Neuronal stem cell (in vitro differentiated cells): ENCODE data around the gene KCTD6.

Experiments used
- DNase-seq: peaks from one replicate; pipeline ENCODE4 v3.0.0-alpha.2; 2013; ENCODE audit warnings: low spot score
- H2AFZ ChIP-seq: one replicate; pipeline ENCODE4 v1.6.1; 2013; ENCODE audit warnings: mild to moderate bottlenecking, low read length, inconsistent platforms
- H2AK5ac ChIP-seq: 2 replicates; pipeline ENCODE4 v1.6.1; 2013; ENCODE audit warnings: low read depth, mild to moderate bottlenecking, inconsistent platforms, low read length, moderate library complexity, mixed read lengths
- H2BK120ac ChIP-seq: 2 replicates; pipeline ENCODE4 v1.6.1; 2013; ENCODE audit warnings: low read depth, mild to moderate bottlenecking, inconsistent platforms, low read length, moderate library complexity, mixed read lengths
- H2BK12ac ChIP-seq: one replicate; pipeline ENCODE4 v1.6.1; 2013; ENCODE audit warnings: low read length, inconsistent platforms
- H2BK15ac ChIP-seq: 2 replicates; pipeline ENCODE4 v1.6.1; 2013; ENCODE audit warnings: mild to moderate bottlenecking, low read length, inconsistent platforms, mixed read lengths
- H2BK5ac ChIP-seq: one replicate; pipeline ENCODE4 v1.6.1; 2013; ENCODE audit warnings: inconsistent platforms, mild to moderate bottlenecking, low read length, moderate library complexity
- H3K14ac ChIP-seq: one replicate; pipeline ENCODE4 v1.6.1; 2013; ENCODE audit warnings: low read length, inconsistent platforms
- H3K18ac ChIP-seq: 2 replicates; pipeline ENCODE4 v1.6.1; 2013; ENCODE audit warnings: low read length, inconsistent platforms
- H3K23ac ChIP-seq: 2 replicates; pipeline ENCODE4 v1.6.1; 2013; ENCODE audit warnings: low read depth, mild to moderate bottlenecking, mixed read lengths, low read length, inconsistent platforms; ENCODE audit not compliant: poor library complexity
- H3K27ac ChIP-seq: replicated peaks from 3 replicates; pipeline ENCODE4 v1.5.1; 2013; ENCODE audit warnings: low read length, inconsistent platforms
- H3K27me3 ChIP-seq, 3 experiments: 2 replicates each; pipeline ENCODE4 v1.6.1; 2013; ENCODE audit warnings: low read length in 3 of 3, mild to moderate bottlenecking in 2 of 3, inconsistent platforms in 1 of 3, low read depth in 1 of 3, mixed read lengths in 1 of 3, moderate library complexity in 1 of 3; ENCODE audit not compliant: control insufficient read depth in 3 of 3, insufficient read depth in 3 of 3
- H3K36me3 ChIP-seq, 2 donors: replicated peaks in 1 of 2; 2 replicates each; pipeline ENCODE4 v1.6.1; 2013; ENCODE audit warnings: low read length in 2 of 2; ENCODE audit not compliant: control insufficient read depth in 2 of 2, insufficient read depth in 2 of 2
- H3K4ac ChIP-seq: 2 replicates; pipeline ENCODE4 v1.6.1; 2013; ENCODE audit warnings: inconsistent platforms, mild to moderate bottlenecking, low read length, moderate library complexity
- H3K4me1 ChIP-seq, 2 donors: 1 replicate in 1 of 2; 2 replicates in 1 of 2; pipeline ENCODE4 v1.6.1; 2013; ENCODE audit warnings: low read length in 2 of 2, low read depth in 1 of 2; ENCODE audit not compliant: control insufficient read depth in 2 of 2, insufficient read depth in 1 of 2
- H3K4me2 ChIP-seq: one replicate; pipeline ENCODE4 v1.6.1; 2013; ENCODE audit warnings: mild to moderate bottlenecking, low read length, inconsistent platforms; ENCODE audit not compliant: insufficient read depth, poor library complexity, severe bottlenecking
- H3K4me3 ChIP-seq, 2 donors: 2 replicates each; pipeline ENCODE4 v1.5.1; 2013; ENCODE audit warnings: low read length in 2 of 2, mild to moderate bottlenecking in 2 of 2, inconsistent platforms in 1 of 2, moderate library complexity in 1 of 2
- H3K79me1 ChIP-seq: one replicate; pipeline ENCODE4 v1.6.1; 2013; ENCODE audit warnings: low read depth, mild to moderate bottlenecking, inconsistent platforms, low read length, moderate library complexity
- H3K9ac ChIP-seq: one replicate; pipeline ENCODE4 v1.6.1; 2013; ENCODE audit warnings: mild to moderate bottlenecking, low read depth, low read length, inconsistent platforms; ENCODE audit not compliant: poor library complexity
- H3K9me3 ChIP-seq, 2 donors: replicated peaks in 1 of 2; 2 replicates each; pipeline versions ENCODE3 to v1.6.1; 2013; ENCODE audit warnings: low read length in 2 of 2, mild to moderate bottlenecking in 2 of 2, inconsistent platforms in 1 of 2, low read depth in 1 of 2, mixed read lengths in 1 of 2, moderate library complexity in 1 of 2; ENCODE audit not compliant: control insufficient read depth in 2 of 2, insufficient read depth in 1 of 2
- H4K8ac ChIP-seq: one replicate; pipeline ENCODE4 v1.6.1; 2013; ENCODE audit warnings: low read depth, mild to moderate bottlenecking, inconsistent platforms, low read length, moderate library complexity
- H4K91ac ChIP-seq: one replicate; pipeline ENCODE4 v1.6.1; 2013; ENCODE audit warnings: low read length, low read depth, mild to moderate bottlenecking, inconsistent platforms; ENCODE audit not compliant: poor library complexity
- WGBS, 2 donors: extraction: QIAGEN DNeasy Blood & Tissue Kit; methylation state at CpG; one replicate each; pipeline ENCODE4 v1.1.7; 2013; ENCODE audit warnings: missing lambda C conversion rate in 2 of 2, mixed read lengths in 1 of 2; ENCODE audit not compliant: insufficient read length in 2 of 2, insufficient replicate concordance in 1 of 2; ENCODE audit errors: extremely low coverage in 2 of 2; 5-methylcytosine and 5-hydroxymethylcytosine counted together

Gene KCTD6

GRCh38 chr3:58474348-58474911, 17.5 kb upstream of the KCTD6 start:
- no peak overlapping the region for H2BK15ac ChIP-seq
- no peak overlapping the region for H3K14ac ChIP-seq
- H2BK120ac ChIP-seq = no peak overlapping the region
- no peaks in the 10 kb centered on the region for H3K79me1 ChIP-seq
- no peak overlapping the region for H2AFZ ChIP-seq
- H3K4me1 ChIP-seq = peaks cover 18 to 25% of the 10 kb centered on the region in 2 donors
- no CpG with 5 or more reads among the region's 1 CpG for WGBS, 2 donors
- no peaks in the 10 kb centered on the region for H3K36me3 ChIP-seq
- no peak overlapping the region for H2BK5ac ChIP-seq
- DNase-seq = no peak
- H3K4ac ChIP-seq = no peak overlapping the region
- H3K27ac ChIP-seq = no peak overlapping the region
- H2AK5ac ChIP-seq = no peak overlapping the region
- no peak overlapping the region for H3K23ac ChIP-seq
- H3K9me3 ChIP-seq = no peaks in the 10 kb centered on the region
- H4K8ac ChIP-seq = no peak overlapping the region
- no peak overlapping the region for H3K9ac ChIP-seq
- no peak overlapping the region for H3K4me2 ChIP-seq
- H3K27me3 ChIP-seq = no peaks in the 10 kb centered on the region
- H3K18ac ChIP-seq = no peak overlapping the region
- H4K91ac ChIP-seq = no peak overlapping the region
- H3K4me3 ChIP-seq = no peak overlapping the region
- no peak overlapping the region for H2BK12ac ChIP-seq

- Histone ChIP-seq H3K18ac (no peak overlapping the region), H2BK15ac (no peak overlapping the region), H3K9ac (no peak overlapping the region), H2BK12ac (no peak overlapping the region), H3K4me2 (no peak overlapping the region), H2BK5ac (no peak overlapping the region), H4K8ac (no peak overlapping the region), H3K9me3 (peaks cover 0 to 3% of the 10 kb centered on the region in 2 donors), H3K36me3 (no peaks in the 10 kb centered on the region), H3K4ac (no peak overlapping the region), H3K4me1 (peaks cover 16 to 25% of the 10 kb centered on the region in 2 donors), H3K23ac (no peak overlapping the region), H3K14ac (no peak overlapping the region), H2AFZ (no peak overlapping the region), H2AK5ac (no peak overlapping the region), H4K91ac (no peak overlapping the region), H2BK120ac (no peak overlapping the region), H3K79me1 (no peaks in the 10 kb centered on the region), H3K27me3 (no peaks in the 10 kb centered on the region), H3K4me3 (no peak overlapping the region), H3K27ac (no peak overlapping the region)
- DNase-seq = no peak
- WGBS, 2 donors = 100% methylated on average over 1 of the region's 3 CpGs; no CpG with 5 or more reads in 1 of the 2 donors
Observed at GRCh38 chr3:58474967-58475578, 16.8 kb upstream of the KCTD6 start.

- H4K91ac ChIP-seq = no peak overlapping the region
- H2AFZ ChIP-seq = no peak overlapping the region
- peaks cover 0 to 12% of the 10 kb centered on the region in 2 donors for H3K4me1 ChIP-seq
- H3K9me3 ChIP-seq = peaks cover 0 to 3% of the 10 kb centered on the region in 2 donors
- H3K4me3 ChIP-seq = no peak overlapping the region
- H3K18ac ChIP-seq = no peak overlapping the region
- no peak overlapping the region for H2BK12ac ChIP-seq
- no peak overlapping the region for H2BK15ac ChIP-seq
- H3K27me3 ChIP-seq = no peaks in the 10 kb centered on the region
- H3K27ac ChIP-seq = no peak overlapping the region
- no peak overlapping the region for H3K9ac ChIP-seq
- no peak overlapping the region for H2BK120ac ChIP-seq
- no peaks in the 10 kb centered on the region for H3K79me1 ChIP-seq
- no peak overlapping the region for H3K4me2 ChIP-seq
- no peak overlapping the region for H3K14ac ChIP-seq
- H2AK5ac ChIP-seq = no peak overlapping the region
- no peak overlapping the region for H3K23ac ChIP-seq
- H4K8ac ChIP-seq = no peak overlapping the region
- DNase-seq = no peak
- H3K36me3 ChIP-seq = no peaks in the 10 kb centered on the region
- no peak overlapping the region for H3K4ac ChIP-seq
- no CpG with 5 or more reads among the region's 2 CpGs for WGBS, 2 donors
- H2BK5ac ChIP-seq = peak overlapping the region; percentile 59
Observed at GRCh38 chr3:58478781-58479180, 13.1 kb upstream of the KCTD6 start.

- Histone ChIP-seq H2BK120ac (no peak overlapping the region), H3K18ac (no peak overlapping the region), H3K9me3 (peaks cover 0 to 3% of the 10 kb centered on the region in 2 donors), H3K4me1 (peaks cover 3 to 8% of the 10 kb centered on the region in 2 donors), H3K4me2 (no peak overlapping the region), H2AFZ (no peak overlapping the region), H3K14ac (no peak overlapping the region), H2BK5ac (no peak overlapping the region), H2BK15ac (no peak overlapping the region), H3K23ac (no peak overlapping the region), H4K8ac (no peak overlapping the region), H3K4ac (no peak overlapping the region), H3K36me3 (no peaks in the 10 kb centered on the region), H3K9ac (no peak overlapping the region), H3K79me1 (no peaks in the 10 kb centered on the region), H4K91ac (no peak overlapping the region), H2BK12ac (no peak overlapping the region), H2AK5ac (no peak overlapping the region), H3K4me3 (no peak overlapping the region), H3K27ac (no peak overlapping the region), H3K27me3 (no peaks in the 10 kb centered on the region)
- WGBS, 2 donors = no CpG with 5 or more reads among the region's 2 CpGs
- no peak for DNase-seq
Observed at GRCh38 chr3:58480309-58480708, 11.6 kb upstream of the KCTD6 start.
